ENCODE measurements around the gene SPACA4.

SPACA4 gene

DNA sequence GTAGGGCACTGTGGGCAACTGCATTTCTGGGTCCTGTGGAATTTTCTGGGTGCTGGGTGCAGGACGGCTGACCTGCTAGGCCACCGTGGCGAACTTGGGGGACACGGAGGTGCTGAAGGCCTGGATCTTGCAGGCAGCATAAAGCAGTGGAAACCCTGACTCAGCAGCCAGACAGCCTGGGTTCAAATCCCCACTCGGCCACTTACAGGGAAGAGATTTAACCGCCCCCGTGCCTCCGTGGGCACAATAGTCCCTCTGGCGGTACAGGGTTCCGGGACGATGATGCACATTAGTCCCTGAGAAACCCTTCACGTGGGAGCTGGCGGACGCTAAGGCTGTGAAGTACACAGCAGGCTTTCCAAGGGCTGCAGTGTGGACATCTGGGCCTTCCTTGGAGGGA lies 5.3 kb downstream of the SPACA4 start:
- TF ChIP-seq, protein P1, sequence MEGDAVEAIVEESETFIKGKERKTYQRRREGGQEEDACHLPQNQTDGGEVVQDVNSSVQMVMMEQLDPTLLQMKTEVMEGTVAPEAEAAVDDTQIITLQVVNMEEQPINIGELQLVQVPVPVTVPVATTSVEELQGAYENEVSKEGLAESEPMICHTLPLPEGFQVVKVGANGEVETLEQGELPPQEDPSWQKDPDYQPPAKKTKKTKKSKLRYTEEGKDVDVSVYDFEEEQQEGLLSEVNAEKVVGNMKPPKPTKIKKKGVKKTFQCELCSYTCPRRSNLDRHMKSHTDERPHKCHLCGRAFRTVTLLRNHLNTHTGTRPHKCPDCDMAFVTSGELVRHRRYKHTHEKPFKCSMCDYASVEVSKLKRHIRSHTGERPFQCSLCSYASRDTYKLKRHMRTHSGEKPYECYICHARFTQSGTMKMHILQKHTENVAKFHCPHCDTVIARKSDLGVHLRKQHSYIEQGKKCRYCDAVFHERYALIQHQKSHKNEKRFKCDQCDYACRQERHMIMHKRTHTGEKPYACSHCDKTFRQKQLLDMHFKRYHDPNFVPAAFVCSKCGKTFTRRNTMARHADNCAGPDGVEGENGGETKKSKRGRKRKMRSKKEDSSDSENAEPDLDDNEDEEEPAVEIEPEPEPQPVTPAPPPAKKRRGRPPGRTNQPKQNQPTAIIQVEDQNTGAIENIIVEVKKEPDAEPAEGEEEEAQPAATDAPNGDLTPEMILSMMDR (IDR thresholded peaks at IDR 0.05) = no peak

DNA sequence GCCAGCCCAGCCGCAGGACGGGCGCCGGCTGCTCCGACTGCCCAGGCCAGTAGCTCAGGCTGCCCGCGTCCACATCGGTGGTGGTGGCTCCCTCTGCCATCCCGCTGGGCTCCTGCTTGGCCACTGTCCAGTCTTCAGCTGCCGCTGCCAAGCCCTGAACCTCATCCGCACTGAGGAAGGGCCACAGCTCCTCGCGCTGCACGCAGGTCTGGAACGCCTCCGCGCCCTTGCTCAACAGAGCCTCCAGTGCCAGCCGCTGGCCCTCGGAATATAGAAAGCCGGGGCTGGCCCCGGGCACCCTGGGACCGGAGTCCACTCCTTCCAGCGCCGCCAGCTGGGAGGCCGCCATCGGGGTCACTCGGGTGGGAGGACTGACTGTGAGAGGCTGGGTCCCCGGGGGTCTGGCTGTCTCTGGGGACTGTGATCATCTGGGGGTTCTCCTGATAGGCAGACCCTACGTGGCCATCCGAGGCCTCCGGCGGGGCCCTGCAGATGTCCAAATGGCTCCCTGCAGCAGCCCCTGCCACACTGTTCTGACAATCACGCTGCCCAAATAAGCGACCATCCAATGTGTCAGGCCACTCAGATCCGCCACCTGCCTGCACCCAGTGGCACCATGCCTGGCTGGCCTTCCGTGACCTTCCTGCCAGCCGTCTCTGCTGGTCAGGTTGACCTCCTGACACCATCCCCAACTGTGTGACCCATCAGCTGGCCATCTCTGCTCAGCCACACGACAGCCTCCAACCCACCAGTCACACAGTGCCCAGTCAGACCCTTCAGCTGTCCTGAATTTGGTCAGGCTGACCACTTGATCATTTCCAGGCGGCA lies 6.7 kb downstream of the SPACA4 start:
- TF ChIP-seq, protein P1 (IDR thresholded peaks at IDR 0.05) = no peak

- TF ChIP-seq, protein P1 (IDR thresholded peaks at IDR 0.05) = no peak
Observed at GRCh38 chr19:48613852-48614435, 7.4 kb downstream of the SPACA4 start.

GRCh38 chr19:48614436-48615230 lies 8.1 kb downstream of the SPACA4 start, which contains the start of gene FAM83E:
FAM83E (minus strand) TSS chr19:48615076; CDS start chr19:48613372, 1,704 bp downstream.
- TF ChIP-seq, protein P1 (IDR thresholded peaks at IDR 0.05) = no peak

- TF ChIP-seq, protein P1 (IDR thresholded peaks at IDR 0.05) = no peak
Observed at GRCh38 chr19:48615231-48616040, 8.9 kb downstream of the SPACA4 start.

DNA sequence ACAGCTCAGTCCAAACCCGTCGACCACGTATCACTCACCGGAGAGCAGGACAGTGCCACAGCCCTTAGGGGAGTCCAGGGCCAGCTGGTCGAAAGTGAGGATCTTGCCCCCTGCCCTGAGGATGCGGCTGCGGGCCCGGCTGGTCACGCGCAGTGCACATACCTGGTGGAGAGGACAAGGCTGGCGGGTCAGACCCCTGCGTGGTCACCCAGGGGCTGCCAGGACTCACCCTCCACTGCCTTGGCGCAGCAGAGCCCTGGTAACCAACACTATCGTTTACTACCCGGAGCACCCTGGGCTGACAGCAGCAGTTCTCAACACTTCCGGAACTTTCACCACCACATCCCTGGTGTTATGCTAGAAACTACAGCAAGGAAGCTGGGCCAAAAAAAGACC lies 9.5 kb downstream of the SPACA4 start:
- TF ChIP-seq, protein P1 (IDR thresholded peaks at IDR 0.05) = no peak
